Astrocyte of the spinal cord (primary cell): ENCODE data around the gene ANKRD31.

Experiments
- DNase-seq: peaks from one replicate; pipeline ENCODE4 v3.0.0; 2011; ENCODE audit warnings: low read depth, low spot score
- H3K4me3 ChIP-seq: 2 replicates; pipeline ENCODE4 v1.5.1; 2011; ENCODE audit warnings: low read depth, mild to moderate bottlenecking, low read length, moderate library complexity
- CTCF ChIP-seq: IDR thresholded peaks from 2 replicates; pipeline ENCODE4 v1.5.1; 2012; ENCODE audit warnings: low read depth, mild to moderate bottlenecking, low read length, inconsistent platforms
- in situ Hi-C: cut with HindIII; loops from 2 replicates; pipeline ENCODE4 v1.10.0; 2017; ENCODE audit warnings: low sequenced_read_pairs

The ANKRD31 gene

DNA sequence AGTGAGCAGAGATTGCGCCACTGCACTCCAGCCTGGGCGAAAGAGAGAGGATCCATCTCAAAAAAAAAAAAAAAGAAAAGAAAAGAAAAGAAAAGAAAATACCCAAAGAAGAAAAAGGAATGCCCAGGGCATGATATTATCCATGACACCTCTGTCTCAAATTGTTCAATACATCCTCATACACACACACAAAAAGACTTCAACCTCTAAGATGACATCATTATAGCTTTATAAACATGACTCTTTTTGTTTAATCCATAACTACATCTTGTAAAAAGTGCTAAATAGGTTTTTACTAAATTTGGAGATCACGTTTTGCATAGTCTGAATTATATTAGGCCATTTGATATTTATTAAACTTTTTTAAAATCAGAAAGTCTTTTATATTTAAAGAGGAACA, 33.1 kb downstream of the ANKRD31 start:
- in situ Hi-C loops = no loop called here
- no peak overlapping the region for H3K4me3 ChIP-seq
- no peak for TF ChIP-seq CTCF
- DNase-seq = no peak

DNA sequence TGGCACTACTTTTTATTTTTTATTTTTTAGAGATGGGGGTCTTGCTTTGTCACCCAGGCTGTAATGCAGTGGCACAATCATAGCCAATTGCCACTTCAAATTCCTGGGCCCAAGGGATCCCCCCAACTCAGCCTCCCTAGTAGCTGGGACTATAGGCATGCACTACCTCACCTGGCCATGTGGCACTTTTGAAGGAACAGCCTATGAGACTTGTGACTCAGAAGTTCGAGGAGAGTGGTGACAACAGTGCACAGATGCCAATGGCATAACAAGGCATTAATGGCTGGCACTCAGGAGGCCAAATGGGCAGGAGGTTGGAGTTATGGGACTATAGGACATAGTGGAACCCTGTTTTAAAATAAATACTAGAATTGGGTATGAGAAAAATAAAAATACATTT, 33.7 kb downstream of the ANKRD31 start:
- TF ChIP-seq CTCF = no peak
- in situ Hi-C loops = no loop called here
- no peak for DNase-seq
- no peak overlapping the region for H3K4me3 ChIP-seq

DNA sequence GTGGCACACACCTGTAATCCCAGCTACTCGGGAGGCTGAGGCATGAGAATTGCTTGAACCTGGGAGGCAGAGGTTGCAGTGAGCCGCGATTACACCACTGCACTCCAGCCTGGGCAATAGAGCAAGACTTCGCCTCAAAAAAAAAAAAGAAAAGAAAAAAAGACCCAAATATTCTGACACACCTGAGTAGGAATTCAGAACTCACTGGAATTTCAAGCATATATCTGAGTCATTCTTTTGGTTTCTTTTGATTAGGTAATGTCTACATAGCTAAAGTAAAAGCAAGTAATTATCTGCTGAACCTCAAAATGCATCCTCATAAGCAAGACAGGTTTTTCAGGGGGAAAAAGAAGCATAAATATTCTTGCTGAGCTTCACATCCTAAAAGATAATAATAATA, 35.9 kb downstream of the ANKRD31 start:
- no peak for TF ChIP-seq CTCF
- H3K4me3 ChIP-seq = no peak overlapping the region
- in situ Hi-C loops = no loop called here
- DNase-seq = no peak

DNA sequence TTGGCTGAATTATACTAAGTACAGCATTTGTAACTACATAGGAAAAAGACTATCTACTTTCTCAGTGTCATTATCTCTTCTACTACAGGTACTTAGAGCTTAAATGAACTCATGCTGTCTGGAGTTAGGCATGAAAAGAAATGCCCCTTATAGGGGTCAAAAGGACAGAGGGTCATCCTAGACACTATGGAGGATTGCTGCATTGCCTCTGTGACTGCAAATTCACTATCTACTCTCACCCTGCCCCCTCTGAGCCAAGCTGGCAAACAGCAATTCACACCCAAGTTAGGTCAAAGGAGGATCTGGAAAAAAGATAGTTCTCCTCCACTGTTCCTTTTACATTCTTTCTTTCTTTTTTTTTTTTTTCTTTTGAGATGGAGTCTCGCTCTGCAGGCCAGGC, 36.7 kb downstream of the ANKRD31 start:
- no peak overlapping the region for H3K4me3 ChIP-seq
- no peak for TF ChIP-seq CTCF
- in situ Hi-C loops = no loop called here
- DNase-seq = no peak

GRCh38 chr5:75199071-75199470, 37.6 kb downstream of the ANKRD31 start:
- TF ChIP-seq CTCF = no peak
- in situ Hi-C loops = no loop called here
- DNase-seq = no peak
- no peak overlapping the region for H3K4me3 ChIP-seq

- TF ChIP-seq CTCF = no peak
- H3K4me3 ChIP-seq = no peak overlapping the region
- no peak for DNase-seq
- in situ Hi-C loops = no loop called here
Measured at GRCh38 chr5:75197745-75198144, 38.9 kb downstream of the ANKRD31 start.

DNA sequence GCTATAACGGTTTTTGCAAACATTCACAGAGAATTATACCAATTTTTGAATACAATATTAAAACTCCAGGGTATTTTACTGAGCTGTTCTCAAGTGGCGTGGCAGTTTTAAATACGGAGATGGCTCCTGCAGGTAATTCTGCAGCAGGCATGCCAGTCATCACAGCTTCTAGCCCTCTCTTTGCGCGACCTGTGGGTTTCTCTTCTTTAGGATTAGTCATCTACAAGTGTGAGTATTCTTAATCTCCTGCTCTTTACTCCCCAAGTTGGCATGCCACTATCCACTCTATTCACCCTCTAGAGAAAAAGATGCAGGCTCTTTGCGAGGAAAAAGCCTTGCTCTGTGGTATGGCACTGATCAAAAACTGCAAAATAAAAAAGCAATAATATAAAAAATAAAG, 43.9 kb downstream of the ANKRD31 start:
- H3K4me3 ChIP-seq = no peak overlapping the region
- in situ Hi-C loops = no loop called here
- no peak for DNase-seq
- no peak for TF ChIP-seq CTCF
